ENCODE data around the gene CNST. TPM values are rescaled to one million over a fixed set of nuclear protein-coding genes. Genes with fewer than 3 reads are reported as not detected.
A peak's percentile ranks its signal among the peaks of the same experiment; 100 is the strongest.

CNST gene
- total and polyA plus RNA-seq, 2 of the 13 experiments (the other 11 are each of a cell fraction or from before 2014, with no cell fraction given), result 6.3 to 12.4 TPM

GRCh38 chr1:246566128-246566812 lies at the start of gene CNST, which contains the start of gene TFB2M (continued):
- TF ChIP-seq SPEN (CRISPR knock-in tag; IDR thresholded peaks at IDR 0.05; ENCODE audit: low read depth), result peak; percentile 86
- peak; percentile 93; the same call in 1 of the 2 replicates for TF ChIP-seq ZFP91 (CRISPR knock-in tag; IDR thresholded peaks at IDR 0.05; ENCODE audit: borderline replicate concordance)
- 0 out of 2 replicates have a peak, but pooled peaks have one; percentile 9 for TF ChIP-seq PCBP1 (IDR thresholded peaks at IDR 0.05; ENCODE audit: borderline replicate concordance, low read depth, low read length)
- TF ChIP-seq ZNF674 (CRISPR knock-in tag; IDR thresholded peaks at IDR 0.05; ENCODE audit: low read depth), result no peak
- no peak; the same call in 1 of the 2 replicates for TF ChIP-seq ZNF792 (CRISPR knock-in tag; IDR thresholded peaks at IDR 0.05)
- TF ChIP-seq AHDC1 (CRISPR knock-in tag; IDR thresholded peaks at IDR 0.05; ENCODE audit: borderline replicate concordance), result no peak
- TF ChIP-seq UBTF (CRISPR knock-in tag; IDR thresholded peaks at IDR 0.05), result peak; percentile 97
- TF ChIP-seq ZNF570 (CRISPR knock-in tag; IDR thresholded peaks at IDR 0.05; ENCODE audit: borderline replicate concordance), result no peak
- TF ChIP-seq AKAP8 (CRISPR knock-in tag; IDR thresholded peaks at IDR 0.05), result no peak
- TF ChIP-seq GLI4 (CRISPR knock-in tag; IDR thresholded peaks at IDR 0.05; ENCODE audit: borderline replicate concordance), result no peak; the same call in 1 of the 2 replicates
- no peak; the same call in 1 of the 2 replicates for TF ChIP-seq MEIS2 (CRISPR knock-in tag; IDR thresholded peaks at IDR 0.05)
- TF ChIP-seq AHR (CRISPR knock-in tag; IDR thresholded peaks at IDR 0.05), result no peak; the same call in 1 of the 2 replicates
- peak; percentile 71 for TF ChIP-seq CREB1 (IDR thresholded peaks at IDR 0.05)
- TF ChIP-seq CREB1 (CRISPR knock-in tag; IDR thresholded peaks at IDR 0.05), result peak; percentile 92
- TF ChIP-seq ZNF274 (CRISPR knock-in tag; IDR thresholded peaks at IDR 0.05), result no peak
- peak; percentile 29; the same call in 1 of the 2 replicates for TF ChIP-seq RFXANK (CRISPR knock-in tag; IDR thresholded peaks at IDR 0.05)
- 0 out of 2 replicates have a peak, but pooled peaks have one; percentile 29 for TF ChIP-seq FOXP4 (CRISPR knock-in tag; IDR thresholded peaks at IDR 0.05)
- no peak for TF ChIP-seq SNAPC5 (CRISPR knock-in tag; IDR thresholded peaks at IDR 0.05; ENCODE audit: borderline replicate concordance)

All from HepG2 (cell line).